ENCODE measurements around the gene SCRT2.

Gene SCRT2

DNA sequence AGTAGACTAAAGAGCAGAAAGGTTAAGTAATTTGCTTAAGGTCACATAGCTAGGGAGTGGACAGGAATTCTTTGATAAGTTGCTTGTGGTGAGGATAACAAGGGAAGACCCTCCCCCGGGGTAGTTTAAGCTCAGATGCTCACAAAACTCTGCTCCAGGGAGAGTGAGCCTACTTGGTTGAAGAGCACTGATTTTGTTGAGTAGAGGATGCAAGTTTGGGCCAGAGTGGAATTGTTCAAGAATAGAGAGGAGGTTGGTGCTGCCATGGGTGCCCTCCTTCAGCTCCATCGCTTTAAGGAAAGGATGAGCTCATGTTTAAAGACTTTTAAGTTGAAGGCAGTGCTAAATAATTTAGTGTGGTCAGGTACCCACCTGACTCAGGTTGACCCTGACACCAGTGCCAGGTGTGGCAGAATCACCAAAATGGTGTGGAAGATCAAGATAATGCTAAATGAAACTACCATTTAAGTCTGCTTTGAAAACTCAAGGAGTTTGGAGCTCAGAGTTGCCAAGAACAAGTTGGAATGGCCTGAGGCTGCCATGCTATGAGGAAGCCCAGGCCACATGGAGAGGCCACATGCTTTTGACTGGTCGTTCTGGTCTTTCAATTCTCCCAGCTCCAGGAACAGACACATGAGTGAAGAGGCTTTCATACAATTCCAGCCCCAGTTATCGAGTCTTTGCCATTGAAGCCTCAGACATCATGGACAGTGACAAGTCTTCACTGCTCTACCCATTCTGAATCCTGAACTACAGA, 57.5 kb downstream of the SCRT2 start:
- Histone ChIP-seq H4K20me1 (ENCODE audit: insufficient read depth, low read length) (no peaks in the 10 kb centered on the region), H2AFZ (ENCODE audit: low read length) (no peak overlapping the region), H3K4me3 (ENCODE audit: low read depth, low read length, poor library complexity, severe bottlenecking) (no peak overlapping the region), H3K9ac (ENCODE audit: low read length) (no peak overlapping the region), H3K9me2 (ENCODE audit: low read depth, low read length) (no peaks in the 10 kb centered on the region), H3K4me2 (ENCODE audit: low read length) (no peak overlapping the region), H3K79me2 (ENCODE audit: insufficient read depth, low read length) (no peaks in the 10 kb centered on the region), H3K27ac (ENCODE audit: low read depth, low read length, poor library complexity, severe bottlenecking) (no peak overlapping the region), H3F3A (ENCODE audit: insufficient read depth, low read length) (no peaks in the 10 kb centered on the region), H3K4me1 (ENCODE audit: insufficient read depth, low read length, severe bottlenecking) (no peaks in the 10 kb centered on the region), H3K27me3 (ENCODE audit: insufficient read depth, low read length) (peaks cover 11% of the 10 kb centered on the region), H3K36me3 (ENCODE audit: insufficient read depth, low read length) (no peaks in the 10 kb centered on the region), H3K9me3 (ENCODE audit: low read length) (peaks cover 3% of the 10 kb centered on the region; the same call in 1 of the 2 replicates)
- no peak for TF ChIP-seq EZH2 (IDR thresholded peaks at IDR 0.05; ENCODE audit: borderline replicate concordance, low read length)
- TF ChIP-seq, protein P1, sequence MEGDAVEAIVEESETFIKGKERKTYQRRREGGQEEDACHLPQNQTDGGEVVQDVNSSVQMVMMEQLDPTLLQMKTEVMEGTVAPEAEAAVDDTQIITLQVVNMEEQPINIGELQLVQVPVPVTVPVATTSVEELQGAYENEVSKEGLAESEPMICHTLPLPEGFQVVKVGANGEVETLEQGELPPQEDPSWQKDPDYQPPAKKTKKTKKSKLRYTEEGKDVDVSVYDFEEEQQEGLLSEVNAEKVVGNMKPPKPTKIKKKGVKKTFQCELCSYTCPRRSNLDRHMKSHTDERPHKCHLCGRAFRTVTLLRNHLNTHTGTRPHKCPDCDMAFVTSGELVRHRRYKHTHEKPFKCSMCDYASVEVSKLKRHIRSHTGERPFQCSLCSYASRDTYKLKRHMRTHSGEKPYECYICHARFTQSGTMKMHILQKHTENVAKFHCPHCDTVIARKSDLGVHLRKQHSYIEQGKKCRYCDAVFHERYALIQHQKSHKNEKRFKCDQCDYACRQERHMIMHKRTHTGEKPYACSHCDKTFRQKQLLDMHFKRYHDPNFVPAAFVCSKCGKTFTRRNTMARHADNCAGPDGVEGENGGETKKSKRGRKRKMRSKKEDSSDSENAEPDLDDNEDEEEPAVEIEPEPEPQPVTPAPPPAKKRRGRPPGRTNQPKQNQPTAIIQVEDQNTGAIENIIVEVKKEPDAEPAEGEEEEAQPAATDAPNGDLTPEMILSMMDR (IDR thresholded peaks at IDR 0.05; ENCODE audit: low read length) = no peak

DNA sequence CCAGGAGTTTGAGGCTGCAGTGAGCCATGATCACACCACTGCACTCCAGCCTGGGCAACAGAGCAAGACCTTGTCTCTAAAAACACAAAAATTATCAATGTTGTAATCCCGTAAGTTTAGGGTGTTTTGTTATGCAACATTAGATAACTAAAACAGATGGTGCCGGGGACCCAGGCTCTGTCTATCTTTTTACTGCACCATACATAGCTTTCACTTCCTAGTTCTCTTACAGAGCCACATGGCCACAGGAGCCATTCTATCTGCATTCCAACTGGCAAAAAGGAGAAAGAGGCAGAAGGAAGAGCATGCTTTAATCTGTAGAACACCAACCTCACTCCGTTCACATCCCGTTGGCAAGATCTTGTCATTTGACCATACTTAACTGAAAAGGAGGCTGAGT, 60.1 kb downstream of the SCRT2 start:
- Histone ChIP-seq H3K79me2 (ENCODE audit: insufficient read depth, low read length) (no peaks in the 10 kb centered on the region), H3F3A (ENCODE audit: insufficient read depth, low read length) (no peaks in the 10 kb centered on the region), H3K4me1 (ENCODE audit: insufficient read depth, low read length, severe bottlenecking) (no peaks in the 10 kb centered on the region), H3K9me2 (ENCODE audit: low read depth, low read length) (no peaks in the 10 kb centered on the region), H3K27me3 (ENCODE audit: insufficient read depth, low read length) (peaks cover 11% of the 10 kb centered on the region; the same call in 1 of the 2 replicates), H3K4me3 (ENCODE audit: low read depth, low read length, poor library complexity, severe bottlenecking) (no peak overlapping the region), H2AFZ (ENCODE audit: low read length) (no peak overlapping the region), H3K36me3 (ENCODE audit: insufficient read depth, low read length) (no peaks in the 10 kb centered on the region), H4K20me1 (ENCODE audit: insufficient read depth, low read length) (no peaks in the 10 kb centered on the region), H3K4me2 (ENCODE audit: low read length) (no peak overlapping the region), H3K27ac (ENCODE audit: low read depth, low read length, poor library complexity, severe bottlenecking) (no peak overlapping the region), H3K9me3 (ENCODE audit: low read length) (peaks cover 3% of the 10 kb centered on the region; the same call in 1 of the 2 replicates), H3K9ac (ENCODE audit: low read length) (no peak overlapping the region)
- no peak for TF ChIP-seq EZH2 (IDR thresholded peaks at IDR 0.05; ENCODE audit: borderline replicate concordance, low read length)
- TF ChIP-seq, protein P1 (IDR thresholded peaks at IDR 0.05; ENCODE audit: low read length) = no peak

DNA sequence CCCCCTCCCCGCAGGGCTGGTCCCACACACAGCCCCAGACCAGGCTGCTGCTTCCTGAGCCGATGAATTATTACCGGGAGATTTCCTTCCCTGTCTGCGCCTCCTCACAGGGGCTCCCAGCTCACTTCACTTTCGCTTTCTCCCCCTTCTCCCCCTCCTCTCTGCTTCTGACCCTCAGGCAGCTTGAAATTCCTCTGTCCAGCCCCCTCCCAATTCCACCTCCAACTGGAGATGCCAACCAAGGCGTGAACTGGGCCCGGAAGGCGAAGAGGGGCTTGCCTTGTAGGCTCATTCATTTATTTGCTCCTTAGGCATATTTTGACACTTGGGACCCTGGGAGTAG, 63.8 kb downstream of the SCRT2 start:
- Histone ChIP-seq H2AFZ (ENCODE audit: low read length) (no peak overlapping the region), H3K27ac (ENCODE audit: low read depth, low read length, poor library complexity, severe bottlenecking) (no peak overlapping the region), H3K9me3 (ENCODE audit: low read length) (no peaks in the 10 kb centered on the region; the same call in 1 of the 2 replicates), H4K20me1 (ENCODE audit: insufficient read depth, low read length) (no peaks in the 10 kb centered on the region), H3K36me3 (ENCODE audit: insufficient read depth, low read length) (no peaks in the 10 kb centered on the region), H3K4me1 (ENCODE audit: insufficient read depth, low read length, severe bottlenecking) (no peaks in the 10 kb centered on the region), H3K79me2 (ENCODE audit: insufficient read depth, low read length) (no peaks in the 10 kb centered on the region), H3K9ac (ENCODE audit: low read length) (no peak overlapping the region), H3F3A (ENCODE audit: insufficient read depth, low read length) (no peaks in the 10 kb centered on the region), H3K4me3 (ENCODE audit: low read depth, low read length, poor library complexity, severe bottlenecking) (no peak overlapping the region), H3K4me2 (ENCODE audit: low read length) (no peak overlapping the region), H3K9me2 (ENCODE audit: low read depth, low read length) (no peaks in the 10 kb centered on the region), H3K27me3 (ENCODE audit: insufficient read depth, low read length) (peaks cover 4% of the 10 kb centered on the region; the same call in 1 of the 2 replicates)
- TF ChIP-seq EZH2 (IDR thresholded peaks at IDR 0.05; ENCODE audit: borderline replicate concordance, low read length) = no peak
- TF ChIP-seq, protein P1 (IDR thresholded peaks at IDR 0.05; ENCODE audit: low read length) = no peak

Measured in OCI-LY1 (cell line).